Mucosa of rectum (tissue), 2 donors: Measurements from ENCODE around the gene LPCAT4.
"Not testable (repeated sequence)": the region's sequence is repeated elsewhere in the genome, so short reads cannot be mapped to it uniquely, and the experiment has no call there.

Experiments used
- H3K27ac ChIP-seq, 2 donors: one replicate each; pipeline ENCODE4 v1.7.0; 2013; ENCODE audit warnings: inconsistent platforms in 2 of 2, low read depth in 2 of 2, low read length in 2 of 2
- H3K27me3 ChIP-seq, 2 donors: one replicate each; pipeline ENCODE4 v1.7.0; 2013; ENCODE audit warnings: low read length in 2 of 2; ENCODE audit not compliant: control insufficient read depth in 2 of 2, insufficient read depth in 2 of 2
- H3K36me3 ChIP-seq, 2 donors: one replicate each; pipeline ENCODE4 v1.7.0; 2013; ENCODE audit warnings: low read length in 2 of 2; ENCODE audit not compliant: control insufficient read depth in 2 of 2, insufficient read depth in 2 of 2
- H3K4me1 ChIP-seq, 2 donors: one replicate each; pipeline ENCODE4 v1.7.0; 2013; ENCODE audit warnings: low read length in 2 of 2, mild to moderate bottlenecking in 1 of 2; ENCODE audit not compliant: control insufficient read depth in 2 of 2, insufficient read depth in 2 of 2
- H3K4me3 ChIP-seq, 2 donors: one replicate each; pipeline ENCODE4 v1.7.0; 2013; ENCODE audit warnings: low read length in 2 of 2
- H3K9ac ChIP-seq, 2 donors: one replicate each; pipeline ENCODE4 v1.7.0; 2013; ENCODE audit warnings: low read length in 2 of 2, low read depth in 1 of 2, mild to moderate bottlenecking in 1 of 2
- H3K9me3 ChIP-seq, 2 donors: one replicate each; pipeline ENCODE4 v1.7.0; 2013; ENCODE audit warnings: low read length in 2 of 2; ENCODE audit not compliant: control insufficient read depth in 2 of 2
- donor health status: healthy.
- donor health status: Normal muscosa, but diverticular disease.

Gene LPCAT4

DNA sequence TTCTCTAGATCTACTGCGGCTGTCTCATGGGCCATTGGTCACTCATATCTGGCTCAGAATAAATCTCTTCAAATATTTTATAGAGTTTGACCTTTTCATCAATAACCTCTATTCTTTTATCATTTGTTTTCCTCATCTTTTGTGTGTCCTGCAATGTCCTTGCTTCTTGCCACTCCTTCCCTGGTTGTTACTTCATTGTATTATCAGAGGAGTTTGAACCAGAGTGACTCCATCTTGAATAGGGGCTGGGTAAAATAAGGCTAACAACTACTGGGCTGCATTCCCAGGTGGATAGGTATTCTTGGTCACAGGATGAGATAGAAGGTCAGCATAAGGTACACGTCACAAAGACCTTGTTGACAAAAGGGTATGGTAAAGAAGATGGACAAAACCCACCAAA lies 9.9 kb upstream of the LPCAT4 start:
- H3K27me3 ChIP-seq: no peaks in the 10 kb centered on the region

DNA sequence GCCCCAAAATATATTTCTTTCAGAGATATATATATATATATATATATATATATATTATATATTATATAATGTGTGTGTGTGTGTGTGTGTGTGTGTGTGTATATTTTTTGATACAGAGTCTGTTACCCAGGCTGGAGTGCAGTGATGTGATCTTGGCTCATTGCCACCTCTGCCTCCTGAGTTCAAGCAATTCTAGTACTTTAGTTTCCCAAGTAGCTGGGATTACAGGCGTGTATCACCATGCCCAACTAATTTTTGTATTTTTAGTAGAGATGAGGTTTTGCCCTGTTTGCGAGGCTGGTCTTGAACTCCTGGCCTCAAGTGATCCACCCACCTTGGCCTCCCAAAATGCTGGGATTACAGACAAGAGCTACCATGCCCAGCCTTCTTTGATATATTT lies 8.5 kb upstream of the LPCAT4 start:
- not testable (repeated sequence) for H3K36me3 ChIP-seq, H3K9me3 ChIP-seq, H3K9ac ChIP-seq, H3K4me1 ChIP-seq, H3K27me3 ChIP-seq, H3K27ac ChIP-seq, H3K4me3 ChIP-seq

More for the DNA sequence above, 9.9 kb upstream of the LPCAT4 start:
- Histone ChIP-seq H3K9me3 (no peaks in the 10 kb centered on the region), H3K9ac (no peak overlapping the region), H3K4me3 (no peak overlapping the region), H3K27ac (no peak overlapping the region), H3K4me1 (no peaks in the 10 kb centered on the region), H3K36me3 (no peaks in the 10 kb centered on the region)

DNA sequence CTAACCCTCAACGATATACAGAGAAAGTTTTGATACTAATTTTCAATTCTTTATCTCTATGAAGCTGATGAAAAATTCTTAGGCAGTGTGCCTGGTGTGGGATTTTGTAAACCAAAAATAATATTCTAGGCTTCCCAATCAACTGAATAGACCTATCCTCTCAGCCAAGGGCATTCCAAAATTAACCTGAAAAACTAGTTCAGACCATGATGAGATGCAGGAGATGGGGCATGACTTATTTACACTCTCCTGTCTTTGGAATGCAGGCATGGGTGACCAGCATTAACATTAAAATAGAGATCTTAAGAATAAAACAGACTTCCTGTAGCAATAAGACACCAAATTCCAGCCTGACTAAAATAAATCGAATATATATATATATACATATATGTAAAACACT lies 7.8 kb upstream of the LPCAT4 start:
- Histone ChIP-seq H3K4me1 (no peaks in the 10 kb centered on the region), H3K9me3 (no peaks in the 10 kb centered on the region), H3K4me3 (no peak overlapping the region), H3K9ac (no peak overlapping the region), H3K27me3 (no peaks in the 10 kb centered on the region), H3K36me3 (no peaks in the 10 kb centered on the region), H3K27ac (no peak overlapping the region)

DNA sequence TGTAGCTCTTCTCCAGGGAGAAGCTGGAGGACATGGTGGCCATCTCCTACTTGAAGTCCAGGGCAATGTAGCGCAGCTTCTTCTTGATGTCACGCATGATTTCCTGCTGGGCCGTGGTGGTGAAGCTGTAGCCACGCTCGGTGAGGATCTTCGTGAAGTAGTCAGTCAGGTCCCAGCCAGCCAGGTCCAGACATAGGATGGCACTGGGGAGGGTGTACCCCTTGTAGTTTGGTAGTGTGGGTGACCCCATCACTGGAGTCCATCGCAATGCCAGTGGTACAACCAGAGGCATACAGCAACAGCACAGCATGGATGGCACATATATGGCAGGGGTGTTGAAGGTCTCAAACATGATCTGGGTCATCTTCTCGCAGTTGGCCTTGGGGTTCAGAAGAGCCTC lies 7.0 kb upstream of the LPCAT4 start:
- H3K9me3 ChIP-seq: no peaks in the 10 kb centered on the region
- no peaks in the 10 kb centered on the region for H3K36me3 ChIP-seq
- H3K27me3 ChIP-seq: no peaks in the 10 kb centered on the region
- no peak overlapping the region for H3K27ac ChIP-seq
- no peak overlapping the region for H3K9ac ChIP-seq
- H3K4me1 ChIP-seq: no peaks in the 10 kb centered on the region
- no peak overlapping the region for H3K4me3 ChIP-seq

DNA sequence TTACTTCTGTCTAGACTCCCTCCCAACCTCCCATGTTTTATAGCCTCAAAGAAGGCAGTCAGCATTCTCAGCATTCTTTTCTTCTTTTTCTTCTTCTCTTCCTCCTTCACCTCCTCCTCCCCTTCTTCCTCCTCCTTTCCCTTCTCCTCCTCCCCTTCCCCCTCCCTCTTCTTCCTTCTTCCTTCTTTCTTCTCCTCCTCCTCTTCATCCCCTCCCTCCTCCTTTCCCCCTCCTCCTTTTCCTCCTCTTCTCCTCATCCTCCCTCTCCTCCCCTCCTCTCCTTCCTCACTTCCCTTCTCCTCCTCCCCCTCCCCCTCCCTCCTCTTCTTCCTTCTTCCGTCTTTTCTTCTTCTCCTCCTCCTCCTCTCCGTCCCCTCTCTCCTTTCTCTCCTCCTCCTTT lies 3.6 kb upstream of the LPCAT4 start:
- Histone ChIP-seq H3K27me3 (no peaks in the 10 kb centered on the region), H3K4me3 (no peak overlapping the region), H3K9me3 (no peaks in the 10 kb centered on the region), H3K27ac (no peak overlapping the region), H3K9ac (no peak overlapping the region), H3K36me3 (no peaks in the 10 kb centered on the region), H3K4me1 (peaks cover 9 to 11% of the 10 kb centered on the region in 2 donors)

DNA sequence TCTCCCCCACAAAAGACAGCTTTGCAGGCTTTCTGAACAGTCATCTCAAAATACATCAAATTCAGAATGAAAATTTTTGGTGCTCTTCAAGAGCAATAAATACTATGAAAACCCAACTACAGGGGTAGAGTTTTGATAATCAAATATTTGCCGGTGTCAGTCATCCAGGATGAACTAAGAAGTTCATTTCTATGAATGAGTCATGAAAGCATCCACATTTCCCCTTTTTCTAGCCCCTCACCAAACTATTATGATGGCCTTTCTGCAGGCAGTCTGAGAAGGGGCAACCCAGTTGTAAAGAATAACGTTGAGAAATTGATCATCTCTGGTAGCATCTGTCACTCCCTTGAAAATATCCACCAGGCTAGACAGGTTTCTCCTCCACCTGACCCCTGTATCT lies 3.1 kb upstream of the LPCAT4 start:
- H3K9ac ChIP-seq: peak overlapping the region in 1 of 2 donors; percentile 6
- no peaks in the 10 kb centered on the region for H3K9me3 ChIP-seq
- no peaks in the 10 kb centered on the region for H3K27me3 ChIP-seq
- no peak overlapping the region for H3K4me3 ChIP-seq
- no peak overlapping the region for H3K27ac ChIP-seq
- H3K4me1 ChIP-seq: peaks cover 14 to 16% of the 10 kb centered on the region in 2 donors
- H3K36me3 ChIP-seq: no peaks in the 10 kb centered on the region

DNA sequence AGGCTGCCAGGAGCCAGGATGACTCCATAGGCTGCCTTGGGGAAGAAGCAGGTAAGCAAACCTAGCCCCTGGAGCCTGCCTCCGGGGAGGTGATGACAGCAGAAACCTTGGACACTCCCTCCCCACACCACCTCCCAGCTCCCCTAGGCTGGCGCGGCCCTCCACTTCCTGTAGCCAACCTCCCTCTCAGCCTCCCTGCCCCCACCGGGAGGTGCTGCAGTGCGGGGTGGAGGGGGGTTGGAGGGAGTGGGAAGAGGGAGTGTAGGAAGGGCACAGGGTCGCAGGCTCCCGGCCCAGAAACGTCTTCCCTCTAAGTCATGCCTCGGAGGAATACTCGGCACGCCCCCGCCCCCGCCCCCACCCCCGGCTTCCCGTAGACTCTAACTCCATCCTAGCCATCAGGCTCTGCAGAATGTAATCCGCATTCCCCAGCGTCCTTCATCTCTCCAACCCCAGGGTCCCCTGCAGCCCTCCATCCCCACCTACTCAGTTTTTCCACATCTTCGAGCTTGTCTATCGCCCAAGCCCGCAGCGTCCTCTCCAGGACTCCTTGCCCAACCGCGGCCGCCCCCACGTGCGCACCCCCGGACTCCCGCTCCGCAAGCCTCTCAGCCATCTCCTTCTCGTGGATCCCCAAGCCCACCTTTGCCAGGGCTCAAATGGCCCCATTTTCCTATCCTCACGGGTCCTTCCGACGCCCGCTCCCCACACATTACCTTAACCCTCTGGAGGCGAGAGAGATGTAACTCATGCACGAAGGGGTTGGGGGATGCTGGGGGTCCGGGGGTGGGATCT lies 528 bp downstream of the LPCAT4 start:
- H3K27me3 ChIP-seq: no peaks in the 10 kb centered on the region
- H3K9me3 ChIP-seq: no peaks in the 10 kb centered on the region
- H3K9ac ChIP-seq: peak overlapping the region; percentile 85 to 90
- H3K4me1 ChIP-seq: peaks cover 30 to 44% of the 10 kb centered on the region in 2 donors
- H3K36me3 ChIP-seq: peaks cover 4 to 7% of the 10 kb centered on the region in 2 donors
- H3K4me3 ChIP-seq: peak overlapping the region; percentile 78 to 88
- peak overlapping the region; percentile 92 to 99 for H3K27ac ChIP-seq

DNA sequence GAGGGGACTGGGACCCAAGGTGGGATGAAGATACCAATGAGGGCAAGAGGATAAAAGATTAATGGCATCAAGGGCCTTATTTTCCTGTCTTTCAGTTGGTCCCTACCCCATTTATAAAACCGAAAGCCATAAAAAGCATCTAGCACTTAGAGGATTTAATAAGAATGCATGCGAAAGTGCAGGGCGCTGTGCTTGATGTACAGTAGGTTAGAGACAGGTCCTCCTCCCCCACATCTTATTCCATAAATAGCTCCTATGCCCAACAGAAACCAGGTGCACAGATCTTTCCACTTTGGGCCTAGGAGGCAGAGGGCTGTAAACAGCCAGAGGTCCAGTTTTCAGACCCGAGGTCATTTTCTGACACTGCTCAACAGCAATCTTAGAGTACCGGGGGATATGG lies 1.2 kb downstream of the LPCAT4 start:
- Histone ChIP-seq H3K9ac (peak overlapping the region; percentile 68 to 90), H3K36me3 (peaks cover 10 to 13% of the 10 kb centered on the region in 2 donors)

GRCh38 chr15:34365091-34365825 lies 1.7 kb downstream of the LPCAT4 start:
- H3K4me3 ChIP-seq: peak overlapping the region; percentile 78 to 88
- H3K9me3 ChIP-seq: no peaks in the 10 kb centered on the region
- H3K9ac ChIP-seq: peak overlapping the region; percentile 68 to 90
- H3K36me3 ChIP-seq: peaks cover 15 to 19% of the 10 kb centered on the region in 2 donors
- H3K27ac ChIP-seq: peak overlapping the region; percentile 92 to 99
- no peaks in the 10 kb centered on the region for H3K27me3 ChIP-seq
- peaks cover 36 to 55% of the 10 kb centered on the region in 2 donors for H3K4me1 ChIP-seq

More for the DNA sequence above, 1.2 kb downstream of the LPCAT4 start:
- Histone ChIP-seq H3K4me1 (peaks cover 33 to 50% of the 10 kb centered on the region in 2 donors), H3K4me3 (peak overlapping the region; percentile 78 to 88), H3K27me3 (no peaks in the 10 kb centered on the region), H3K27ac (peak overlapping the region; percentile 92 to 99), H3K9me3 (no peaks in the 10 kb centered on the region)

DNA sequence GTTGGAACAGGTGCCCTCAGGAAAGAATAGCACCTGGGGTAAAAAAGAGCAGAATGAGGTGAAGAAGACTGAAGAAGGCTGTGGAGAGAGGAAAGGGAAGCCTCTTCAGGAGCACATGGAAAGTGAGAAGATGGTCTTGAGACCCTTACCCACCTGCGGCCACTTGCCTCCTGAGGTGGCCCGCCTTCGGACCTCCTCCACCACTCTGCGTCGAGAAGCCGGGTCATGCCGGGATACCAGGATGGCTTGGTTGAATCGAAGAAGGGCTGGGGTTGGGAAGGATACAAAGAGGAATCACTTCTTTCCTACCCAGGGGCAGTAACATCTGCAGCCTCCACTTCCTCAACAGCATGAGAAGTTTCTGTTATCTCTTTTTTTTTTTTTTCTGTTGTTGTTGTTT lies 3.0 kb downstream of the LPCAT4 start:
- H3K27me3 ChIP-seq: no peaks in the 10 kb centered on the region
- no peaks in the 10 kb centered on the region for H3K9me3 ChIP-seq
- H3K4me1 ChIP-seq: peaks cover 40 to 66% of the 10 kb centered on the region in 2 donors
- H3K9ac ChIP-seq: peak overlapping the region in 1 of 2 donors; percentile 24
- H3K36me3 ChIP-seq: peaks cover 27 to 29% of the 10 kb centered on the region in 2 donors
- H3K4me3 ChIP-seq: no peak overlapping the region
- H3K27ac ChIP-seq: peak overlapping the region in 1 of 2 donors; percentile 92
